ENCODE data around the gene PNPLA2. TPM values are rescaled to one million over a fixed set of nuclear protein-coding genes. Genes with fewer than 3 reads are reported as not detected.

Gene PNPLA2
- total RNA-seq, 3 donors from 2014 or later: 103 to 266 (median 109) TPM

DNA sequence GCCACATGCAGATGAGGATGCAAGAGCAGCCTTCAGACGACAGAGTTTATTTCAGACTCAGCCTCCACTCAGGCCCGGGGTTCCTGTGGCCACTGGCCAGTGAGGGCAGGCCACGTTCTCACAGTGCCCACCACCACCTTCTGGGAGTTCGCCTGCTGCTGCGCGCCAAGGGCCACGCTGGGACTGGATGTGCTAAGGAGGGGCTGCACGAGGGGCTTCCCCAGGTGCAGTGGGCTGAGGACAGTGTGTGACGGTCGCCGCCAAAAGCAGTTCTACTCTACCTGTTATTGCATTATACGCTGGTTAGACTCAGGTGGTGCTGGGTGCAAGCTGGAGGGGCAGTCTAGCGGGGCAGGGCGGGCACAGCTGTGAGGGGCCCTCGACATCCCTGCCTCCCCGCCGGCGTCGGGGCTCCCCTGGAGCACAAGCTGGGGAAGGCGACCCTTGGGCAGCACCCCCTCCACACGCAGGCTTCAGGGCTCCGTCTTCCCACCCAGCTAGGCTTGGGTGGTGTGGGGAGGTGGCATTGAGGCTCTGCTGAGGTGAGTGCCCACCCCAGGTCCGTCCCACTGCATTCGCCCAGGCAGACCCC lies 31.5 kb upstream of the PNPLA2 start:
- TF ChIP-seq, protein P1, sequence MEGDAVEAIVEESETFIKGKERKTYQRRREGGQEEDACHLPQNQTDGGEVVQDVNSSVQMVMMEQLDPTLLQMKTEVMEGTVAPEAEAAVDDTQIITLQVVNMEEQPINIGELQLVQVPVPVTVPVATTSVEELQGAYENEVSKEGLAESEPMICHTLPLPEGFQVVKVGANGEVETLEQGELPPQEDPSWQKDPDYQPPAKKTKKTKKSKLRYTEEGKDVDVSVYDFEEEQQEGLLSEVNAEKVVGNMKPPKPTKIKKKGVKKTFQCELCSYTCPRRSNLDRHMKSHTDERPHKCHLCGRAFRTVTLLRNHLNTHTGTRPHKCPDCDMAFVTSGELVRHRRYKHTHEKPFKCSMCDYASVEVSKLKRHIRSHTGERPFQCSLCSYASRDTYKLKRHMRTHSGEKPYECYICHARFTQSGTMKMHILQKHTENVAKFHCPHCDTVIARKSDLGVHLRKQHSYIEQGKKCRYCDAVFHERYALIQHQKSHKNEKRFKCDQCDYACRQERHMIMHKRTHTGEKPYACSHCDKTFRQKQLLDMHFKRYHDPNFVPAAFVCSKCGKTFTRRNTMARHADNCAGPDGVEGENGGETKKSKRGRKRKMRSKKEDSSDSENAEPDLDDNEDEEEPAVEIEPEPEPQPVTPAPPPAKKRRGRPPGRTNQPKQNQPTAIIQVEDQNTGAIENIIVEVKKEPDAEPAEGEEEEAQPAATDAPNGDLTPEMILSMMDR (IDR thresholded peaks at IDR 0.05): no peak
- TF ChIP-seq POLR2A (IDR thresholded peaks at IDR 0.05) (no peak), POLR2AphosphoS5 (IDR thresholded peaks at IDR 0.05) (no peak)
- no peaks in the 10 kb centered on the region for H3K4me1 ChIP-seq
- H3K9me3 ChIP-seq: no peaks in the 10 kb centered on the region
- H3K4me3 ChIP-seq: no peak overlapping the region
- H3K27ac ChIP-seq: no peak overlapping the region
- intact Hi-C loops (cut with DNase I; ENCODE audit: low total_unique reads): no loop called here
- no peak for DNase-seq (ENCODE audit: low spot score in 2 of 2)
- peaks cover 0 to 11% of the 10 kb centered on the region in 2 donors for H3K27me3 ChIP-seq
- no peaks in the 10 kb centered on the region for H3K36me3 ChIP-seq

DNA sequence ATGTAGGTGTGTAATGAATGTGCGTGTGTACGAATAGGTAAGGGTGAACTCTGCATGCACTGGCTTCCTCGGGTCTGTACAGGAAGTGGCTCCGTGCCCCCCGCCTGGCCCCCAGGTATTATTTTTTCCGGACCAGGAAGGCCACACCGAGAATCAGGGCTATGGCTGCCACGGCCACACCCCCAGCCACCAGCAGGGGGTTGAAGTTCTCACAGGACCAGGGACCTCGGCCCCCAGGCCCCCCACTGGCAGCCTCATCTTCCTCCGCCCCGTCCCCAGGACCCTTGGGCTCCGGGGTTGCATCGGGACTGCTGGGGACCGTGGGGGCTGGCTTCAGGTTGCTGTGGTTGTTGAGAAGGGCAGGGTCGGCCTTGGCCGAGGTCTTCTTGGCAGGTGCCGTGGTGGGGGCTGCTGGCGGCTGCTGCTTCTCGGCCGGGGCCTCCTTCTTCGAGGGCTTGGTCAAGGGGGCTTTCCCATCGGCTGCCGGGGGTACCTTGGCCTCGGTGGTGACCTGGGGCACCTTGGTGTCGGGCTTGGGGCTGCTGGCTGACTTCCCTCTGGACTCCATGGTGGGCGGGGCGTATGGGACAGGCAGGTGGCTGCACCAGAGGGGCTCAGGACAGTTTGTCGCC lies 30.6 kb upstream of the PNPLA2 start:
- Histone ChIP-seq H3K36me3 (no peaks in the 10 kb centered on the region), H3K4me1 (no peaks in the 10 kb centered on the region), H3K27ac (no peak overlapping the region), H3K9me3 (no peaks in the 10 kb centered on the region), H3K27me3 (peaks cover 0 to 11% of the 10 kb centered on the region in 2 donors), H3K4me3 (no peak overlapping the region)
- TF ChIP-seq POLR2AphosphoS5 (IDR thresholded peaks at IDR 0.05) (no peak), POLR2A (IDR thresholded peaks at IDR 0.05) (no peak)
- TF ChIP-seq, protein P1 (IDR thresholded peaks at IDR 0.05): no peak
- DNase-seq (ENCODE audit: low spot score in 2 of 2): no peak
- intact Hi-C loops (cut with DNase I; ENCODE audit: low total_unique reads): no loop called here

DNA sequence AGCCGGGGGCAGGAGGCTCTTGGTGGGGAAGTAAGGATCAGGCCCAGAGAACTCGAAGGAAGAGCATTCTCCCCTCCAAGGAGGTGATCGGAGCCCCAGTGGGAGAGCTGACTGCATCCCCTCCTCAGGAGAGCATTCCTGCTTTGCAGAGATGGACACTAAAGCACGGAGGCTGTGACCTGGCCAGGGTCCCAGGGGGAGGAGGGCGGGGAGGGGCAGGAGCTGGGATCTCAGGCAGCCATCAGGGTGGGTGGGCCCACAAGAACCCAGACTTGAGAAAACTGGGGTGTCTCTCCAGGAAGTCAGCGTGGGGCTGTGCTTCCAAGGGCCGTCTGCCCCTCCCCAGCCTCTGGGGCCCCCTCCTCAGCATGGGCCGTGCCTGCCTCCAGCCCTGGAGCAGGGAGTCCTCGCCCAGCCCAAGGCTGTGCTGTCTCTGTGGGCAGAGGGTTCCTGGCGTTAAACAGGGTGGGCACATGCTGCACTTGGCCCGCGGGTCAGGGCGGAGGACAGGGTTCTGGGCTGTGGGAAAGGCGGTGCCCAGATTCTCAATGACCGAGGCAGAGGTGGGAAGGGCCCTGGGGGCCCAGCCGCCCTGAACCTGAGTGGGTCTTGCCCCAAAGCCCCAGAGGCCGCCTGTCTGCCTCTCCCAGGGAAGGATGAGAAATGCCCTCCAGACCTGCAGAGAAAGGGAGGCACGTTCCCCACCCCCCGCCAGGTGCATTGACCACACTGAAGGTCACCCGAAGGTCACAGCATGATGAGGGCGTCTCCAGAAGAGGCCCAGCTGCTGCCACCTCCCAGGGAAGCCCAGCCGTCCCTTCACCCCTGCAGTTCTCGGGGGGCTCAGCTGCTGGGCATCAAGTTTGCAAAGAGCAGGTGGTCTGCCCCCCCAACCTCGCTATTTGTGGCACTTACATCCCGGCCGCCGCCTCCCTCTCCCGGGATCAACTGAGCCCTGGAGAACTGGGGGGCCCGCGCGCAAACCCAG lies 29.5 kb upstream of the PNPLA2 start:
- H3K4me3 ChIP-seq: no peak overlapping the region
- TF ChIP-seq, protein P1 (IDR thresholded peaks at IDR 0.05): no peak
- TF ChIP-seq POLR2AphosphoS5 (IDR thresholded peaks at IDR 0.05) (no peak), POLR2A (IDR thresholded peaks at IDR 0.05) (no peak)
- intact Hi-C loops (cut with DNase I; ENCODE audit: low total_unique reads): no loop called here

DNA sequence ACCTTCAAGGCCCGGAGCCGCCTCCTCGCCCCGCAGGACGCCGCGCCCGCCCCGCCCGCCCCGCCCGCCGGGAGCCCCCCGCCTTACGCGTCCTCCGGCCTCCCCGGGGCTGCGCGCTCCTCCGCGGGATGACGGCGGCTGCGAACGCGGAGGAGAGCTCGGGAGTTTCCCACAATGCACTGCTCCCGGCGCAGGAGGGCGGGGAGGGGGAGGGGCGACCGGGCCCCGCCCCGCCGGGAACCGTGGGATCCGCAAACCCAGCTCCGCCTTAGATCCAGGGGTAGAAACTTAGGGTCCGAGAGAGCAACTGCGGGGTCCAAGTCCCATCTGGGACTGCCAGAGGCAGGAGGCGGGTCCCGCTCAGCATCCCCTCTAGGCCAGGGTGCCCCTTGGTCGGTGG lies 28.8 kb upstream of the PNPLA2 start, which contains the start of gene CEND1:
CEND1 (minus strand) TSS at position 148 of the 400 bp plus-strand sequence. CDS start 1,514 bp downstream, outside the sequence.
- Histone ChIP-seq H3K9me3 (no peaks in the 10 kb centered on the region), H3K4me3 (no peak within 1 kb of the TSS), H3K4me1 (no peaks in the 10 kb centered on the region), H3K36me3 (no peaks in the 10 kb centered on the region), H3K27me3 (peaks cover 0 to 11% of the 10 kb centered on the region in 2 donors), H3K27ac (no peak within 1 kb of the TSS)
- no peak for DNase-seq (ENCODE audit: low spot score in 2 of 2)
- TF ChIP-seq POLR2AphosphoS5 (IDR thresholded peaks at IDR 0.05) (no peak), POLR2A (IDR thresholded peaks at IDR 0.05) (no peak)
- TF ChIP-seq, protein P1 (IDR thresholded peaks at IDR 0.05): no peak
- intact Hi-C loops (cut with DNase I; ENCODE audit: low total_unique reads): no loop called here

More for the DNA sequence above, 29.5 kb upstream of the PNPLA2 start:
- Histone ChIP-seq H3K9me3 (no peaks in the 10 kb centered on the region), H3K27ac (no peak overlapping the region), H3K4me1 (no peaks in the 10 kb centered on the region), H3K27me3 (peaks cover 0 to 11% of the 10 kb centered on the region in 2 donors), H3K36me3 (no peaks in the 10 kb centered on the region)
- no peak for DNase-seq (ENCODE audit: low spot score in 2 of 2)
